Stimulated activated CD8-positive, alpha-beta memory T cell treated with anti-CD3 and anti-CD28 coated beads, Interleukin-12 subunit alpha, Interleukin-12 subunit beta, amount 100 ng/mL, for 24 hours (primary cell): ENCODE measurements around the gene PGP.

Experiments used
- DNase-seq: peaks from one replicate; pipeline ENCODE4 v3.0.0-alpha.2; 2020; ENCODE audit errors: extremely low read depth

PGP gene

GRCh38 chr16:2237493-2238149, 23.0 kb upstream of the PGP start:
- no peak for DNase-seq

GRCh38 chr16:2237102-2237482, 22.5 kb upstream of the PGP start:
- no peak for DNase-seq

GRCh38 chr16:2236337-2237101, 21.9 kb upstream of the PGP start, which contains the start of gene DNASE1L2:
DNASE1L2 (plus strand) TSS chr16:2236444; CDS start chr16:2236817, 373 bp downstream.
- DNase-seq = no peak

GRCh38 chr16:2235695-2236336, 21.2 kb upstream of the PGP start:
- DNase-seq = no peak

- DNase-seq = no peak
These were observed 20.6 kb upstream of the PGP start for GRCh38 chr16:2235234-2235651.

- DNase-seq = no peak
These were observed 20.2 kb upstream of the PGP start for GRCh38 chr16:2234813-2235170.

- DNase-seq = no peak
These were observed 19.5 kb upstream of the PGP start for GRCh38 chr16:2233872-2234812.

DNA sequence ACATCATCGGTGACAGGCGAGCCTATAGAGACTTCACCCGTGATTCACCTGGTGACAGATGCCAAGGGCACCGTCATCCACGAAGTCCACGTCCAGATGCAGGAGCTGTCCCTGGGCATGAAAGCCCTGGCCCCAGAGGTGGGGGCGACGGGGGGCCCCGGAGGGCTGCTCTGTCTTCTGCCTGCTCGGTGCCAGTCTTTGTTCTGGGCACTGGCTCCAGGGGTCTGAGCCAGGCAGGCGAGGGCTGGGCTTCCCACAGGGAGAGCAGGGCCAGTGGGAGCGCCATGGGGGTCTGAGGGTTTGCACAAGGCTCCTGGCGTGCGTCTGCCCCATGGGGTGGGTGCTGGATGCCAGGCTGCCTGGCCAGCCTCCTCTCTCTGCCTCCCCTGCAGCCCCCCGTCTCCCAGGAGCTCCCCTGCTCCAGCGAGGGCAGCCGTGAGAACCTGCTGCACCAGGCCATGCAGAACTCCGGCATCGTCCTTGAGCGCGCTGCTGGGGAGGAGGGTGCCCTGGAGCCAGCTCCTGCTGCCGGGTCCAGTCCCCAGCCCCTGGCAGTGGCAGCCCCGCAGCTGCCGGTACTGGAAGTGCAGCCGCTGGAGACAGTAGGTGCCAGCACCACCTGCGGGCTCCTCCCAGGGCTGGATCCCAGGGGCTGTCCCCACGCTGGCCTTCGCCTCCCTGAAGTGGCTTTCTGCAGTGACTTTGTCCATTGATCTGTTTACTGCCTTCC, 18.6 kb upstream of the PGP start:
- DNase-seq = no peak

DNA sequence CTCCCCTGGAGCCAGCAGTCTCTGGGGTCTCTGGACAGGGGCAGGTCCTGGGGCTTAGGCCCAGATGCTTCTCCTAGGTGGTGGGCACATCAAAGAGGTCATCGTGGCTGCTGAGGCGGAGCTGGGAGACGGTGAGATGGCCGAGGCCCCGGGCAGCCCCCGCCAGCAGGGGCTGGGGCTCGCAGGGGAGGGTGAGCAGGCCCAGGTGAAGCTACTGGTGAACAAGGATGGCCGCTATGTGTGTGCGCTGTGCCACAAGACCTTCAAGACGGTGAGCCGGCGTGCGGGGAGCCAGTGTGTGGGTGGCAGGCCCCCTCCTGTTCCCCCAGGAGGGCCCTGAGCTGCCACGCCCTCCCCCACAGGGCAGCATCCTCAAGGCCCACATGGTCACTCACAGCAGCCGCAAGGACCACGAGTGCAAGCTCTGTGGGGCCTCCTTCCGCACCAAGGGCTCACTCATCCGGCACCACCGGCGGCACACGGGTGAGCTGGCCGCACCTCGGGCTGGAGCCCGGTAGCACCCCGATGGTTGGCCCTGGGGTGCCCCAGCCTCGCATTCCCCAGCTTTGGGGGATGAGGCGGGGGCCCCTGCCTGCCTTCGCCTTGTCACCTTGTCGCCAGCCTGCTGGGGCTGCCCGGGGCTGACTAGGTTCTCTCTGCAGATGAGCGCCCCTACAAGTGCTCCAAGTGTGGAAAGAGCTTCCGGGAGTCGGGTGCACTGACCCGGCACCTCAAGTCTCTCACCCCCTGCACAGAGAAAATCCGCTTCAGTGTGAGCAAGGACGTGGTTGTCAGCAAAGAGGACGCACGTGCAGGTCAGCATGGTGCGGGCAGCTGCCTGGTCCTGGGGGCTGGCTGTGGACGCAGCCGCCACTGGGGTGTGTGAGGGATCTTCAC, 17.7 kb upstream of the PGP start:
- no peak for DNase-seq

- DNase-seq = no peak
These were observed 16.6 kb upstream of the PGP start for GRCh38 chr16:2231016-2231931.

- no peak for DNase-seq
These were observed 15.7 kb upstream of the PGP start for GRCh38 chr16:2230376-2230775.

GRCh38 chr16:2229632-2230250, 15.1 kb upstream of the PGP start:
- DNase-seq = no peak

DNA sequence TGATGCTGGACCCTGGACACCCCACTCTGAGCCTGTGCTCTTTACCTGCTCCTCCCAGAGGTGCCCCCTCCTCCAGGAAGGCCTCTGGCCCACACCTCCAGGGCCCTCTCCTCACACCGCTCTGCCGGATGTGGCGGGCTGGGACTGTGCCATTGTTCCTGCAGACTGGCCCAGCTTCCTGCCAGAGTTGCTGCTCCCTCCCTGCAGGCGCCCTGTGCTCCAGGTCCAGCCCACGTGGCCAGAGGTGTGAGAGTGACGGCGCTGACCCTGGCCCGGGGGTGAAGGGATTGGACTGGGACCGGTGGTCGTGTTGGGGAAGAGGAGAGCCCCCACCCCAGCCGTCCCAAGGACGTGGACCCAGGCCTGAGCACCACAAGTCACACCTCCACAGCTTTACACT, 14.5 kb upstream of the PGP start:
- DNase-seq = no peak

GRCh38 chr16:2228161-2228824, 13.7 kb upstream of the PGP start:
- no peak for DNase-seq

DNA sequence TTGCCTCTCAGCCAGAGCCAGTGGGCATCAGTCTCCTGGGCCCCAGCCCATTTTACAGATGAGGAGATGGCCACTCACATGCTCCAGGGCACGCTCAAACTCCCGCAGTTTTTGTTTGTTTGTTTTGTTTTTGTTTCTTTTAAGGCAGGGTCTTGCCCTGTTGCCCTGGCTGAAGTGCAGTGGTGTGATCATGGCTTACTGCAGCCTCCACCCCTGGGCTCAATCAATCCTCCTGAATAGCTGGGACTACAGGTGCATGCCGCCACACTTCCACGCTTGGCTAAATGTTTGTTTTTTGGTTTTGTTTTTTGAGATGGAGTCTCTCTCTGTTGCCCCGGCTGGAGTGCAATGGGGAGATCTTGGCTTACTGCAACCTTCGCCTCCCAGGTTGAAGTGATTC, 12.3 kb upstream of the PGP start:
- no peak for DNase-seq

- DNase-seq = no peak
These were observed 11.7 kb upstream of the PGP start for GRCh38 chr16:2226245-2226793.

- DNase-seq = no peak
These were observed 9.4 kb upstream of the PGP start for GRCh38 chr16:2223942-2224486.
